Keratinocyte (primary cell): ENCODE measurements around the gene TIMP2. TPM values are rescaled to one million over a fixed set of nuclear protein-coding genes. Genes with fewer than 3 reads are reported as not detected.

Experiments
- DNase-seq: peaks from one replicate; pipeline ENCODE4 v3.0.0-alpha.2; 2011; ENCODE audit warnings: low read depth, missing footprints, low spot score
- FAIRE-seq: peaks from 2 replicates; lab custom pipeline; 2011; peaks lifted over from hg19 to GRCh38; lab: Jason Lieb, UNC
- H2AFZ ChIP-seq: 2 replicates; pipeline ENCODE4 v1.6.0; 2012; ENCODE audit warnings: low read length, control low read depth, inconsistent platforms; ENCODE audit not compliant: control insufficient read depth
- H3K27ac ChIP-seq: 2 replicates; pipeline ENCODE4 v1.5.1; 2011; ENCODE audit warnings: low read length; ENCODE audit not compliant: control insufficient read depth, insufficient read depth
- H3K27me3 ChIP-seq: 3 replicates; pipeline ENCODE4 v1.6.0; 2011; ENCODE audit warnings: low read length; ENCODE audit not compliant: control insufficient read depth, insufficient read depth; ENCODE audit errors: extremely low read depth
- H3K36me3 ChIP-seq, 2 experiments: 2 replicates in 1 of 2; 3 replicates in 1 of 2; pipeline ENCODE4 v1.5.1; 2011; ENCODE audit warnings: low read length in 2 of 2, mild to moderate bottlenecking in 1 of 2; ENCODE audit not compliant: control insufficient read depth in 2 of 2, insufficient read depth in 2 of 2; ENCODE audit errors: extremely low read depth in 1 of 2
- H3K4me1 ChIP-seq: 3 replicates; pipeline ENCODE4 v1.5.1; 2011; ENCODE audit warnings: low read length; ENCODE audit not compliant: control insufficient read depth, insufficient read depth; ENCODE audit errors: extremely low read depth
- H3K4me2 ChIP-seq: 3 replicates; pipeline ENCODE4 v1.6.0; 2011; ENCODE audit warnings: low read depth, low read length; ENCODE audit not compliant: control insufficient read depth, insufficient read depth; ENCODE audit errors: extremely low read depth
- H3K4me3 ChIP-seq, 3 experiments: fragments of 200-600 bp in 1 of 3; sonication (generic) in 1 of 3; 2 replicates in 2 of 3; 3 replicates in 1 of 3; pipeline ENCODE4 v1.5.1; 2011 to 2016; ENCODE audit warnings: low read length in 3 of 3, mild to moderate bottlenecking in 3 of 3, control low read depth in 2 of 3, inconsistent platforms in 1 of 3, low read depth in 1 of 3, mixed read lengths in 1 of 3, mixed run types in 1 of 3, moderate library complexity in 1 of 3; ENCODE audit not compliant: control insufficient read depth in 2 of 3, insufficient read depth in 2 of 3; ENCODE audit errors: extremely low read depth in 1 of 3
- H3K79me2 ChIP-seq: 2 replicates; pipeline ENCODE4 v1.6.0; 2012; ENCODE audit warnings: low read length; ENCODE audit not compliant: control insufficient read depth, insufficient read depth
- H3K9ac ChIP-seq: 3 replicates; pipeline ENCODE4 v1.6.0; 2011; ENCODE audit warnings: low read length; ENCODE audit not compliant: control insufficient read depth, insufficient read depth; ENCODE audit errors: extremely low read depth
- H3K9me1 ChIP-seq: 3 replicates; pipeline ENCODE4 v1.6.0; 2011; ENCODE audit warnings: low read length; ENCODE audit not compliant: control insufficient read depth, insufficient read depth; ENCODE audit errors: extremely low read depth
- H3K9me3 ChIP-seq: 2 replicates; pipeline ENCODE4 v1.5.1; 2012; ENCODE audit warnings: low read depth, low read length; ENCODE audit not compliant: control insufficient read depth
- H4K20me1 ChIP-seq: 3 replicates; pipeline ENCODE4 v1.6.0; 2011; ENCODE audit warnings: low read length; ENCODE audit not compliant: control insufficient read depth, insufficient read depth; ENCODE audit errors: extremely low read depth
- CTCF ChIP-seq, 3 experiments: IDR thresholded peaks in 1 of 3; conservative IDR thresholded peaks in 1 of 3; optimal IDR thresholded peaks in 1 of 3; 2 replicates in 2 of 3; 3 replicates in 1 of 3; pipeline versions ENCODE3 to v1.5.1; 2011; ENCODE audit warnings: low read length in 3 of 3, mild to moderate bottlenecking in 3 of 3, moderate library complexity in 2 of 3, control low read depth in 1 of 3, inconsistent platforms in 1 of 3; ENCODE audit not compliant: insufficient read depth in 2 of 3; ENCODE audit errors: extremely low read depth in 1 of 3
- EZH2 ChIP-seq: IDR thresholded peaks from one replicate; pipeline ENCODE4 v1.6.1; 2012; ENCODE audit warnings: inconsistent platforms, mild to moderate bottlenecking, low read length, moderate library complexity
- dilution Hi-C: fragments of 300-500 bp; cut with MboI; formaldehyde crosslinking; loops from one replicate; pipeline ENCODE4 v1.7.0; 2020; ENCODE audit warnings: low sequenced_read_pairs; ENCODE audit not compliant: extremely low pct_ligation_motif_present
- polyA plus RNA-seq, 5 experiments: library from polyadenylated mRNA; depleted of rRNA in 3 of 5; stranded (reverse) in 3 of 5; stranded (forward) in 1 of 5; unstranded in 1 of 5; fragments of >200 nt; gene quantifications; 1 replicate in 1 of 5; 2 replicates in 3 of 5; 3 replicates in 1 of 5; pipeline versions ENCODE4 v1.2.1 to v1.2.3, GENCODE V29; 2011 to 2012; ENCODE audit warnings: missing spikeins in 2 of 5, low read depth in 1 of 5, low replicate concordance in 1 of 5

TIMP2 gene
- polyA plus RNA-seq, 1 donor (not counting 4 experiments of a cell fraction or from before 2014, with no cell fraction given), result 1.2 TPM

GRCh38 chr17:78973196-78973595 lies 48.0 kb upstream of the TIMP2 start:
- Histone ChIP-seq H3K79me2 (peaks cover 8% of the 10 kb centered on the region), H3K9ac (no peak overlapping the region), H3K4me1 (peaks cover 31% of the 10 kb centered on the region), H3K36me3 (peaks cover 0 to 13% of the 10 kb centered on the region in 2 experiments), H3K27me3 (no peaks in the 10 kb centered on the region), H4K20me1 (peaks cover 2% of the 10 kb centered on the region), H3K9me1 (no peaks in the 10 kb centered on the region), H3K27ac (no peak overlapping the region), H3K4me2 (no peak overlapping the region), H2AFZ (no peak overlapping the region), H3K4me3 (no peak overlapping the region), H3K9me3 (no peaks in the 10 kb centered on the region)
- dilution Hi-C loops, result no loop called here
- FAIRE-seq (no peak), DNase-seq (no peak)
- TF ChIP-seq EZH2 (no peak), CTCF (optimal IDR thresholded peaks at IDR 0.05 in 1 of 3, IDR thresholded peaks at IDR 0.05 in 1 of 3, conservative IDR thresholded peaks at IDR 0.05 in 1 of 3; ENCODE audit: extremely low read depth in 1 of 3, insufficient read depth in 2 of 3, low read length in 3 of 3) (no peak)

- H3K9me3 ChIP-seq, result no peaks in the 10 kb centered on the region
- dilution Hi-C loops, result no loop called here
- no peaks in the 10 kb centered on the region for H3K27me3 ChIP-seq
- no peak for FAIRE-seq
- peaks cover 2% of the 10 kb centered on the region for H4K20me1 ChIP-seq
- peaks cover 0 to 11% of the 10 kb centered on the region in 2 experiments for H3K36me3 ChIP-seq
- H3K27ac ChIP-seq, result no peak overlapping the region
- H3K9ac ChIP-seq, result no peak overlapping the region
- TF ChIP-seq EZH2 (no peak), CTCF (optimal IDR thresholded peaks at IDR 0.05 in 1 of 3, IDR thresholded peaks at IDR 0.05 in 1 of 3, conservative IDR thresholded peaks at IDR 0.05 in 1 of 3; ENCODE audit: extremely low read depth in 1 of 3, insufficient read depth in 2 of 3, low read length in 3 of 3) (no peak)
- H3K4me1 ChIP-seq, result peaks cover 27% of the 10 kb centered on the region
- peaks cover 2% of the 10 kb centered on the region for H3K79me2 ChIP-seq
- DNase-seq, result no peak
- H3K9me1 ChIP-seq, result no peaks in the 10 kb centered on the region
- H3K4me2 ChIP-seq, result no peak overlapping the region
- H3K4me3 ChIP-seq, result no peak overlapping the region
- H2AFZ ChIP-seq, result no peak overlapping the region
Measured at GRCh38 chr17:78972507-78973105, 47.4 kb upstream of the TIMP2 start.
